ENCODE results near the gene MYO7B.

The MYO7B gene

DNA sequence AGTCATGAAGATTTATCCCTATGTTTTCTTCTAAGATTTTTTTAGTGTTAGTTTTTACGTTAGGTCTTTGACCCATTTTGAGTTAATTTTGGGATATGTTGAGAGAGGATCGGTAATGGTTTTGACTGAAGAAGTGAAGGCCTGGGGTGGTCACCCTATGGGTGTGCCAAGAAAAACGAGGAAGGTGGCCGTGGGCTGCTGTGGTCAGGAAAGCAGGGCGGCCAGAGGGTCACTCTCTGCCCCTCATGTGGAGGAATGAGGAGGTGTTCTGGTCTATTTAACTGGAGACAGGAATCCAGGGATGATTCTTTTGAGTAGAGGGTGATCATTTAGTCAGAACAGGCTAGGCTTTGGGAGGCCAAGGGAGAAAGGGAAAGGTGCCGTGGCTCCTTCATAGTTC lies 50.7 kb downstream of the MYO7B start:
- no peak for DNase-seq (ENCODE audit: low read depth in 2 of 3, low spot score in 1 of 3)

DNA sequence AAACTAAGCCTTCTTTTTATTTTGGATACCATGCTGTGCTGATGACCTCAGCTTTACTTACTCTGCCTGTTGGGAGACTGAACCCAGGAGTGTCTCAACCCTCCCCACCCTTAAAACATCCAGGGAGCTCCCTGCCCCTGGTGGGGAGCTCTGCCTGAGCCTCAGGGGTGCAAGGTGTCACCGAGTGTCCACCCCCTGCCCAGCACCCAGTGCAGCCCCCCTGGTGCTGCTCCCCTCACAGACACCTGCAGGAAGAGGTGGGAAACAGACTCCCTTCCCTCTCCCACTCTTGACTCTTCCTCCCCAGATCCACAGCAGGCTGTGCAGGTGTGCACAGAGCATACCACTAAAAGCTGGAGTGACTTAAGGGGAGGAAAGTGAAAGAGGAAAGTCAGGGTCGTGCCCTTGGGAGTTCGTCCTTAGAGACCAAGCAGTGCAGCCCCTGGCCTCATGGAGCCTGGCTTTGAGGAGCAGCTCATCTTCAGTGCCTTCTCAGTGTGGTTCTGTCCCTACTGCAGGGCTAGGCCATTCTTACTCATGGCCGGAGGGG lies 51.3 kb downstream of the MYO7B start:
- DNase-seq (ENCODE audit: low read depth in 2 of 3, low spot score in 1 of 3), result no peak

DNA sequence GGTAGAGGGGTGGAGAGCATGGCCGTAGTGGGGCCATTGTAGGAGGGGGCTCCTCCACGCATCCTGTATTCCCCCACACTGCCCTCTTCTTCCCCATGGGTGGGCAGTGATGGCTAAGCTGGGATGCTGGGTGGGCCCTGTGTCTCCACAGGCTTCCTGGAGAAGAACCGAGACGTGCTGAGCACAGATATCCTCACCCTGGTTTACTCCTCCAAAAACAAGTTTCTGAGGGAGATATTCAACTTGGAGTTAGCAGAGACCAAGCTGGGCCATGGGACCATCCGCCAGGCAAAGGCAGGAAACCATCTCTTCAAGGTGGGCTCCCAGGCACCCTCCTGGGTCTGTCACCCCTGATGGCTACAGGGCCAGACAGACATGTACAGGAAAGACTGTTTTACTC lies 52.8 kb downstream of the MYO7B start:
- no peak for DNase-seq (ENCODE audit: low read depth in 2 of 3, low spot score in 1 of 3)

DNA sequence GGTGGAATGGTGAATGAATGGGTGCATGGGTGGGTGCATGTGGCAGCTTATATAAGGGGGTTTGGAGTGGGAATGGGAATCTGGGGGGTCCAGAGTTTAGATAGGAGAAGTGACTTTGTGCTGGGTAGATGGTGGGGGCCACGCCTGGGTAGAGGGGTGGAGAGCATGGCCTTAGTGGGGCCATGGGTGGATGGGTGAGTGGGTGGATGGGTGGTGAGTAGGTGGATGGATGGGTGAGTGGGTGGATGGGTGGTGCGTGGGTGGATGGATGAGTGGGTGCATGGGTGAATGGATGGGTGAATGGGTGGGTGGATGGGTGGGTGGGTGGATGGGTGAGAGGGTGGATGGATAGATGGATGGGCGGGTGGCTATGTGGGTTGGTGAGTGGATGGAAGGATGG lies 53.9 kb downstream of the MYO7B start:
- DNase-seq (ENCODE audit: low read depth in 2 of 3, low spot score in 1 of 3), result no peak

DNA sequence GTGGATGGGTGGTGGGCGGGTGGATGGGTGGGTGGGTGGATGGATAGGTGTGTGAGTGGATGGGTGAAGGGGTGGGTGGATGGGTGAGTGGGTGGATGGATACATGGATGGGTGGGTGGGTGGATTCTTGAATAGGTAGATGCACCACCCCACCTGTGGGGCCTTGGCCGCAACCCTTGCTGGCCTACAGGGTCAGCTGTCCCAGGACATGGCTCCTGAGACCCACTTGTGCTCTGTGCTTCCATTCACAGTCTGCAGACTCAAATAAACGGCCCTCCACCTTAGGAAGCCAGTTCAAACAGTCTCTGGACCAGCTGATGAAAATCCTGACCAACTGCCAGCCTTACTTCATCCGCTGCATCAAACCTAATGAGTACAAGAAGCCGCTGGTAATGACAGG lies 54.4 kb downstream of the MYO7B start:
- no peak for DNase-seq (ENCODE audit: low read depth in 2 of 3, low spot score in 1 of 3)

DNA sequence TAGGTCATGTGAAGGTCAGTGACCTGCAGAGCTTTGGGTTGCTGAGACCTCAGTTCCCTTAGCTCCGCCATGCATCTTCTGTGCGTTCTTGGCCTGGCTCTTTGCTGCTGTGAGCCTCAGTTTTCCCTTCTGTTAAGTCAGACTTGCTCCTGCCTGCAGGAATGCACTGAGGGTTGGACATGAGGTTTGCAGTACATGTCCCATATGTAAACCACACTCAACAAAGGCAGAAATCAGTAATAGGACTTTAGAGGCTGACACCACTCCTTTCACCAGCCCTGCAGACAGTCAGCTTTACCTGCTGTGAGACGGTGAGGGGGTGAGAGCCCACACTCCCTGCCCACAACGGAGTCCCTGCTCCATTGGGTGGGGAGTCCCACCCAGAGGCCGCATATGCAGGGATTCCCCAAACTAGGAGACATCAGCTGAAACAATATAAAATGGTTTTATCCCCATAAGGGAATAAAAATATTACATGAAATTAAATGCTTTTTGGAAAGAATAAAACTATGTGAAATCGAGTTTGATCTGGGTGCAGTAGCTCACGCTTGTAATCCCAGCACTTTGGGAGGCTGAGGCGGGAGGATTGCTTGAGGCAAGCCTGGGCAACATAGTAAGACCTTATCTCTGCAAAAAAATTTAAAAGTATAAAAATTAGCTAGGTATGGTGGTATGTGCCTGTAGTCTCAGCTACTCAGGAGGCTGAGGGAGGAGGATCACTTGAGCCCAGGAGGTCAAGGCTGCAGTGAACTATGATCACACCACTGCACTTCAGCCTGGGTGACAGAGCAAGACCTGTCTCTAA lies 55.1 kb downstream of the MYO7B start:
- DNase-seq (ENCODE audit: low read depth in 2 of 3, low spot score in 1 of 3), result no peak

DNA sequence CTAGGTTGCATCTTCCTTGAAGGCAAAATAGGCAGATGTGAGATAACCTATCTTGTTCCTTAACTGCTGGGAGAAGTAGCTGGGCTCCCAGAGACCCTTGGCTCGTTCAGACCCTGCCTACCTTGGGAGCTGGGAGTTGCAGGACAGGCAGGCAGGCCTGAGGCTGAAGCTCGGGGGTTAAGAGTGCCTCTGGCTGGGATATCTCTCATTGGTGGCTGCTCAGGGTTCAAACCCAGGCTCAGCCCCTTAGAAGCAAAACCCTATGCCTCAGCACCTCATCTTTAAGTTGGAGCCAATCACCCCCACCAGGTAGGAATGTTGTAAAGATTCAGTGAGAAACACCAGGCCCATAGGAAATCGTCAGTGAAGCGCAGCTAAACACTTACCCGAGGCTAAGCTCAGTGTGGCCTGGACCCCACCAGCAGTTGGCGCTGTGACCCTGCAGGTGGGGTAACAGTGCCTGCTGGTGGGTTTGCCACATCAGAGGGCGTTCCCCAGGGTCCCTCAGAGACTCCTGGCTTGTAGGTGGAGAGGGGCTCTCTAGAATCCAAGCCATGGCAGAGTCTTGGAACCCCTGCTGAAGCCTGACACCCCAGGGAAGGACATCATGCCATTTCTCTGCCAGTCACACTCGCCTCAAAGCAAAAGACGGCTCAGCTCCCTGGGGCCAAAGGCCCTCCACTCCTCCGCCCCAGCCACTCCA lies 55.9 kb downstream of the MYO7B start:
- peak; percentile 39 to 47 (median 45) for DNase-seq (ENCODE audit: low read depth in 2 of 3, low spot score in 1 of 3)

DNA sequence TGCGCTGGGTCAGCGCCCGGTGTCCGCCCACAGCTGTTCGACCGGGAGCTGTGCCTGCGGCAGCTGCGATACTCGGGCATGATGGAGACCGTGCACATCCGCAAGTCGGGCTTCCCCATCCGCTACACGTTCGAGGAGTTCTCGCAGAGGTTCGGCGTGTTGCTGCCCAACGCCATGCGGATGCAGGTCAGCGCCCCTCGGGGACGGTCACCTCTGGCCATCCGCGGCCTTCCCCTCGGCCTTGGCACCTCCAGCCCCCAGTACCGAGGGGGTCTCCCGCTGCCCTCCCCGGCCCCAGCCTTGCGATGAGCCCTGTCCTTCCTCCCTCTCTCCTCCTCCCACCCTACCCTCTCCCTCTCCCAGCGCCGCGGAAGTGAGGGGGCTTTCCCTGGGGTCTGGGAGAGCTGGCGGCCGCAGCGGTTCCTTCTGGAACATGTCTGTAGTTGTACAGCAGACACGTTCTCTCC lies 57.3 kb downstream of the MYO7B start:
- DNase-seq (ENCODE audit: low read depth in 2 of 3, low spot score in 1 of 3), result no peak

DNA sequence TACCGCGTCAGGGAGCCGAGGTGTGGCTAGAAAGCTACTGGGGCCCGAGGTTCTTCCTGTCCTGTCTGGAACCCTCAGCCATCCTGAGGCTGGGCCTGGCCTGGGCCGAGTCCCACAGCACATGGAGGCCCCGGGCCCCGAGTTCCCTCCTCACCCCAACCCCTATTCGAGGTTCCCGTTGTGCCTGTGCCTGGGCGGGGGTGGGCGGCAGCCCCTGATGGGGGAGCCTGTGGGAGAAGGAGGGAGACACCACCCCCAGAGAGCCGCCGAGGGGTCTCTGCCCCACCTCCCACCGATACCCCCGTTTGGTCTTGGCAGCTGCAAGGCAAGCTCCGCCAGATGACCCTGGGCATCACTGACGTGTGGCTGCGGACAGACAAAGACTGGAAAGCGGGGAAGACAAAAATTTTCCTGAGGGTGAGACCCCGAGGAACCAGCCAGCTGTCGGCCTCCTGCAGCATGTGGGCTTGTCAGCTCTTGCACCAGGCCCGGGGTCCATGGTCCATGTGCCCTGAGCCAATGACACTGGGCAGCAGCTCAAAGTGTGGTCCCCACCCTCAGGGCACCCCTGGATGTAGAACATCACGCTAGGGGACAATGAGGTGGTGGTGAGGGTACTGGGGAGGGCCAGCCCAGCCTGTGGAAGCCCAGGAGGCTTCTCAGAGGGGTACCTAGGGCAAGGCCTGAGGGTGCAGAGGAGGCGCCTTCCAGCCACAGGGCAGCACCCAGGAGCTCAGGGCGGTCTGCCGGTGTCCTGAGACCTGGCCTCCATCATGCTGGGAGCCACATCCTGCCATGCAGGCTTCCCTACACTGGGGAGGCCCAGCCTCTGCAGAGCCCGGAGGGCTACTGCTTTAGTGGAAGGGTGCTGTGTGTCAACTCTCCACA lies 58.0 kb downstream of the MYO7B start:
- no peak for DNase-seq (ENCODE audit: low read depth in 2 of 3, low spot score in 1 of 3)

DNA sequence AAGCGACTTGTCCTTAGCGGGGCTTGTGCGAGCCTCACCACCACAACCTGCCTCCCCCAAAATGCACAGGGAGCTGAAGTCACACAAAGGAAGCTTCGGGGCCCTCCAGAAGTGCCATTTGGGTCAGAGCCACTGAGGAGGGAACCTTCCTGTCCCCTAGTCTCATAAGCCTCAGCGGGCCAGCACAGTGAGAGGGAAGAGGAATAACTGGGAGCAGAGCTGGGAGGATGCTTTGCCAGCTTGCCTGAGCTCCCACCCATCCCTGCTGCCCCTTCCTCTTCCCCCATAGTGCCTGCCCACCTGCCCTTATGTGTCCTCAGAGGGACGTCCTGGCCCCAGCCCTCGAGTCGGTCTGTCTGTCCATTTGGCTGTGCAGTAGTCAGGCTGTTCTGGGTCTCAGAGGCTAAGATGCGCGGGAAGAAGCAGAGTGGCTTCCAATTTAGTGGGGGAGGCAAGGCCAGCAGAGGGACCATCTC lies 58.7 kb downstream of the MYO7B start:
- DNase-seq (ENCODE audit: low read depth in 2 of 3, low spot score in 1 of 3), result no peak

DNA sequence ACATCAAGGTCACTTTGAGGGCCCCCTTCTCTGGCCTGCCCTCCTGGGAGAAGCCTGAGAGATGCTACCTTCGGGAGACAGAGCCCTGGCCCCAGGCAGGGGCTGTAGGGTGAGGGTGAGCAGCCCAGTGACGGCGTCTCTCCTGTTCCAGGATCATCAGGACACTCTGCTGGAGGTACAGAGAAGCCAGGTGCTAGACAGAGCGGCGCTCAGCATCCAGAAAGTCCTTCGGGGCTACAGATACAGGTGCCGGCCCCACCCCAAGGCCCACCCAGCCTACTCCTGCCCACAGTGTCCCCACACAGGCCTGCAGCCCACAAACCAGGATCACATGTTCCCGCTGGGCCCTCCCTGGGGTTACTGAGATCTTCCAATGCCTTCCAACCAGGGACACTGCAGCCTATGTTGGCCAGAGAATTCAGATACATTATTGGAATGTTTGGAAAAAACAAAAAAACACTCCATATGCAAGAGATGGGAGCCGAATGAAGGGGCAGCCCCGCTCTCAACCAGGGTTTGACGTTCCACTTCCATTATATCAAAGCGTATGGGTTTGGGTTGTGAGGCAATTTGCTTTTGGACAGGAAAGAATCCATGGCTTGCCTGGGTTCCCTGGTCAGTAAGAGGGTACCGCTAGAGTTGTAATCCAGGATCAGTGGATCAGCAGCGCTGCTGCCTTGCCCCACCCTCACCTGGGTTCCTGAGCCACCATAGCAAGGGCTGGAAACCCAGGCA lies 61.0 kb downstream of the MYO7B start:
- no peak for DNase-seq (ENCODE audit: low read depth in 2 of 3, low spot score in 1 of 3)

DNA sequence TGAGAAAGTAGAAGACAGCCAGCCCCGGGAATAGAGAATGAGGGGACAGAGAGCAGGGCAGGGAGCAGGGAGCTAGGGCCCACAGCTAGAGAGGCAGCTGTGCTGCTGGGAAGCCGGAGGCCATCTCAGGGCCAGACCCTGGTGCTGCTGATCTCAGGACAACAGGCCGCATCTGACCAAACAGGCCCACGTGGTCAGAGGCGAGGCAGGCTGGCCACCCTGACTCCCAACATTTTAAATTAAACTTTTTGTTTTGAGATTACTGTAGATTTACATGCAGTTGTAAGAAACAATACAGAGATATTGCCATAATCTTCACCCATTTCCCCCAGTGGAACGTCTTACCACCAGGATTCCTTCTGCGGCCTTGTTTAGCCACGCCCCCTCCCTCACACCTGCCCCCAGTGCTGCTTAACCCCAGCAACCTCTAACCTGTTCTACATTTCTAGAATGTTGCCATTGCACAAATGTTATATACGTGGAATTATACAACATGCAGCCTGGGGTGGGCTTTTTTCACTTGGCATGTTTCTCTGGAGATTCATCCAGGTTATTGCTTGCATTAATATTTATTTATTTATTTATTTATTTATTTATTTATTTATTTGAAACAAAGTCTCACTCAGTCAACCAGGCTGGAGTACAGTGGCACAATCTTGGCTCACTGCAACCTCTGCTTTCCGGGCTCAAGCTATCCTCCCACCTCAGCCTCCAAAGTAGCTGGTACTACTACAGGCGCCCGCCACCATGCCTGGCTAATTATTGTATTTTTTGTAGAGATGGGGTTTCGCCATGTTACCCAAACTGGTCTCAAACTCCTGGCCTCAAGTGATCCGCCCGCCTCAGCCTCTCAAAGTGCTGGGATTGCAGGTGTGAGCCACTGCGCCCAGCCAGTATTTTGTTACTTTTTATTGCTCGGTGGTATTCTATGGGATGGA lies 61.8 kb downstream of the MYO7B start:
- no peak for DNase-seq (ENCODE audit: low read depth in 2 of 3, low spot score in 1 of 3)

DNA sequence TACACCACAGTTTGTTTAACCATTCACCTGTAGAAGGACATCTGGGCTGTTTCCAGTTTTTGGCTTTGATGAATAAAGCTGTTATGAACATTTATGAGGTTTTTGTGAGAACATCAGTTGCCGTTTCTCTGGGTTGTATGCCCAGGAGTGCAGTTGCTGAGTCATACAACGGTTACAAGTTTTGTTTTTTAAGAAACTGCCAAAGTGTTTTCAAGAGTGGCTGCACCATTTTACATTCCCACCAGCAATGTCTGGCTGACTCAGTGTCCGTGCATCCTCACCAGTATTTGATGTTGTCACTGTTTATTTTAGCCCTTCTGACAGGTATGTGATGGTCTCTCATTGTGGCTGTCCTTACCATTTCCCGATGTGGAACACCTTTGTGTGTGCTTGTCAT lies 62.5 kb downstream of the MYO7B start:
- no peak for DNase-seq (ENCODE audit: low read depth in 2 of 3, low spot score in 1 of 3)

DNA sequence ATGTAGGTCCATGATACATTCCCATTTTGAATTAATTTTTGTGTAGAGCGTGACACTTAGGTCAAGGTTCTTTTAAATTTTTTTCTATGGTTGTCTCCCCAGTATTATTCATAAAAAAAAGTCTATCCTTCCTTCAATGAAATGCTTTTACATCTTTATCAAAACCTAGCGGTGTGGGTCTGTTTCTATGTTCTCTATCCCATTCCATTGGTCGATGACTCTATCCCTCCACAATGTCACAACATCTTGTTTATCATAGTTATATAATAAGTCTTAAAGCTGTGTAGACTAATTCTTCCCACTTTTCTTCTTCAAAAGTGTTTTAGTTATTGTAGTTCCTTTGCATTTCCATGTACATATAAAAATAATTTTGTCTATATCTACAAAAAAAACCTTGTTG lies 63.2 kb downstream of the MYO7B start:
- no peak for DNase-seq (ENCODE audit: low read depth in 2 of 3, low spot score in 1 of 3)

DNA sequence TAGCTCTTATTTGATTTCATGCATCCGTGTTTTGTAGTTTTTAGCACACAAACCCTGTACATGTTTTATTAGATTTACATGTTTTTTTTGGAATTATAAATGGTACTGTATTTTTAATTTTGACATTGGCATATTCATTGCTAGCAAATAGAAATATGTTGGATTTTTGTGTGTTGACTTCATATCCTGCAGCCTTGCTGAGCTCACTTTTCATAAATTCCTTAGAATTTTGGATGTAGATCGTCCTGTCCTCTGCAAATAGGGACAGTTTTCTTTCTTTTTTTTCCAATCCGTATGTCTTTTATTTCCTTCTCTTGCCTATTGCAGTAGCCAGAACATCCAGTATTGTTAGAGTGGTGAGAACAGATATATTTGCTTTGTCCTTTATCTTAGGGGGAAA lies 63.7 kb downstream of the MYO7B start:
- DNase-seq (ENCODE audit: low read depth in 2 of 3, low spot score in 1 of 3), result no peak

DNA sequence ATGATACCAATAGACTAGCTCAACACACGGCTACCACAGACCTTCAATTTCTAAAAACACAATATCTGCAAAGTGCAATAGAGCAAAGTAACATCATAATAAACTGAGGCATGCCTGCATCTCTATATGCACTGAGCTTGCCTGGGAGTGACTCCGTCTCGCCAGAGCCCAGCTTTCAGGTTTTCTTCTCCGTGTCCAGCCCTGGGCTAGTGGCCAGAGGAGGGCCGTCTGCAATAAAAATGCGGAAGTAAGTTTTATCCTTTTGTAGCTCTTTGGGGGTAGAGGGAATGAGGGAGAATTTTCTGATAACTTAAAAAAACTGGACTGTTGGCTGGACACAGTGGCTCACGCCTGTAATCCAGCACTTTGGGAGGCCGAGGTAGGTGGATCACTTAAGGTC lies 69.5 kb downstream of the MYO7B start:
- no peak for DNase-seq (ENCODE audit: low read depth in 2 of 3, low spot score in 1 of 3)

DNA sequence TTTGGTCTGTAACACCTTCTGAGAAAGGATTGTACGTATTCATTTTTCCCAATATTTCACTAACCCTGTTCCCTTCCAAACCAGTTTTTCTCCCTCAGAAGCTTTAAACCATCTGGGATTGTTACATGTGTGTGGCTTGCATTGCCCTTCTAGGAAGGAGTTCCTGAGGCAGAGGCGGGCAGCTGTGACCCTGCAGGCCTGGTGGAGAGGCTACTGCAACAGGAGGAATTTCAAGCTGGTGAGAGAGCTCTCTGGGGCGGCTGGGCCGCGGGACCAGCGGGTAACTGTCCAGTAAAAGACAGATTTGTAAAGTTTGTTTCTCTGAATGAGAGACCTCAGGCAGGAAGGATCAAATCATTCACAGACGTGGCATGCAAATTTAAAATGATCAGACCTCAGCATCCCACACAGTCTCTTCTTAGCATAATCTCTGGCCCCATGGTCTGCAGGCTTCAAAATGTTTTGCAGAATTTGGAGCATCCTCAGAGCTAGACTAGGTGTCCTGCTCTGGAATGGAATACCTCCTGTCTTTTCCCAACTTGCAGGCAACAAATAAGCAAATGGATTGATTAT lies 70.3 kb downstream of the MYO7B start:
- DNase-seq (ENCODE audit: low read depth in 2 of 3, low spot score in 1 of 3), result no peak

DNA sequence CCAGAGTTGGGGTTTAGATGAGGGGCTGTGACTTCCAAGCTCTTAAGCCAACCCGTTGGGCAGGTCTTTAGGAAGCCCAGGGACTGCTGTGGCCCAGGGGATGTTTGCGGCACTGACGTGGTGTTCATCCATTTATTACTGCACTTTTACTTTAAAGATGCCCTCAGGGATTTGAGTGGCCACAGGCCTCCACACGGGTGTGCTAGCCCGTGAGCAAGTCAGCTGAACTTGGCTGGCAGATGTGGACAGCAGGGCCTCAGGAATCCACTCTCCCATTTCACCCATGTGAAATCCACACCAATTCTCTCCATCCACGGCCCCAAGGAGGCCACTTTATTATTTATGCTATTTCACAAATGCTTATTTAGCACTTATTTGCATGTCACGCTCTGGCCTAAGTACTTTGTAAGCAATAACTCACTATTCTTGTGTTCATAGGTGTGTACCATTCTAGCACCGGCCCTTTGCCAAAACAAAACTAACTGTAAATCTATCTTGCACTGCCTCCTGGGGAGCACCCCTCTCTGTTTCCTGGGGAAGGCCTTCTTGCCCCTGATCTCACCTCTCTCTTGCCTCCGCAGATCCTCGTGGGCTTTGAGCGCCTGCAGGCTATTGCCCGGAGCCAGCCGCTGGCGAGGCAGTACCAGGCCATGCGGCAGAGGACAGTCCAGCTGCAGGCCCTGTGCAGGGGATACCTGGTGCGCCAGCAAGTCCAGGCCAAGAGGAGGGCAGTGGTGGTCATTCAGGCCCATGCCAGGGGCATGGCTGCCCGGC lies 71.3 kb downstream of the MYO7B start:
- DNase-seq (ENCODE audit: low read depth in 2 of 3, low spot score in 1 of 3), result no peak

All from stimulated activated CD4-positive, alpha-beta T cell treated with anti-CD3 and anti-CD28 coated beads, Interleukin-12 subunit alpha, Interleukin-12 subunit beta, amount 100 ng/mL, for 48 hours (primary cell).